PC-9 (cell line): ENCODE data around the gene SEC16A. TPM values are rescaled to one million over a fixed set of nuclear protein-coding genes. Genes with fewer than 3 reads are reported as not detected.

Experiments
- BruUV-seq: library from RNA; stranded (reverse); fragments of 400-500 nt; replicated peaks from 2 replicates; lab custom pipeline; 2021; lab: Mats Ljungman, UMichigan
- CTCF ChIA-PET: fragments of 300-600 bp; sonication (Branson Sonifier 250); formaldehyde crosslinking; loops from one replicate; lab custom pipeline; 2022; ENCODE audit warnings: antibody characterized with exemption; lab: Charles Lee
- POLR2A ChIA-PET: fragments of 300-600 bp; sonication (Branson Sonifier 250); formaldehyde crosslinking; loops from one replicate; lab custom pipeline; 2022; ENCODE audit warnings: antibody characterized with exemption; ENCODE audit not compliant: unreplicated experiment; lab: Charles Lee
- DNase-seq, 2 experiments: peaks; one replicate each; pipeline versions ENCODE4 v3.0.0 to v3.0.0-alpha.2; 2015 to 2022; ENCODE audit warnings: mixed read lengths in 1 of 2
- H2AFZ ChIP-seq: fragments of 200-600 bp; sonication (generic); 2 replicates; pipeline ENCODE4 v1.8.1; 2017; ENCODE audit warnings: antibody characterized with exemption
- H3F3A ChIP-seq: fragments of 200-600 bp; sonication (generic); 2 replicates; pipeline ENCODE4 v1.8.1; 2017; ENCODE audit warnings: antibody characterized with exemption, mild to moderate bottlenecking, low read depth; ENCODE audit not compliant: insufficient read depth
- H3K27ac ChIP-seq: fragments of 200-600 bp; sonication (generic); 2 replicates; pipeline ENCODE4 v1.6.1; 2016; ENCODE audit warnings: mixed run types
- H3K27me3 ChIP-seq: fragments of 200-600 bp; sonication (generic); 2 replicates; pipeline ENCODE4 v1.6.1; 2016; ENCODE audit warnings: low read depth, mixed run types; ENCODE audit not compliant: insufficient read depth
- H3K36me3 ChIP-seq: fragments of 200-600 bp; sonication (generic); 2 replicates; pipeline ENCODE4 v1.6.1; 2016; ENCODE audit warnings: low read depth, mixed run types
- H3K4me1 ChIP-seq: fragments of 200-600 bp; sonication (generic); replicated peaks from 2 replicates; pipeline ENCODE4 v1.6.1; 2016; ENCODE audit warnings: mixed run types; ENCODE audit not compliant: insufficient read depth
- H3K4me2 ChIP-seq: fragments of 200-600 bp; sonication (generic); 2 replicates; pipeline ENCODE4 v1.6.1; 2017; ENCODE audit warnings: mixed run types
- H3K4me3 ChIP-seq: fragments of 200-600 bp; sonication (generic); 2 replicates; pipeline ENCODE4 v1.6.1; 2016; ENCODE audit warnings: mixed run types
- H3K79me2 ChIP-seq: fragments of 200-600 bp; sonication (generic); 2 replicates; pipeline ENCODE4 v1.6.1; 2017; ENCODE audit warnings: low read depth, mixed run types
- H3K9me2 ChIP-seq: fragments of 200-600 bp; sonication (generic); 2 replicates; pipeline ENCODE4 v1.8.1; 2017; ENCODE audit warnings: mild to moderate bottlenecking; ENCODE audit not compliant: insufficient read depth
- H3K9me3 ChIP-seq: fragments of 200-600 bp; sonication (generic); 2 replicates; pipeline ENCODE4 v1.8.1; 2016; ENCODE audit warnings: low read depth; ENCODE audit not compliant: insufficient read depth
- H4K20me1 ChIP-seq: fragments of 200-600 bp; sonication (generic); 2 replicates; pipeline ENCODE4 v1.8.1; 2017; ENCODE audit not compliant: insufficient read depth
- EZH2 ChIP-seq: fragments of 200-600 bp; sonication (generic); IDR thresholded peaks from 2 replicates; pipeline ENCODE4 v1.8.0; 2017; ENCODE audit warnings: antibody characterized with exemption, low read depth
- intact Hi-C: fragments of 100-400 bp; cut with micrococcal nuclease; formaldehyde crosslinking; loops from one replicate; pipeline ENCODE4 v1.10.0; 2022; ENCODE audit not compliant: unreplicated experiment
- total RNA-seq: library from RNA; stranded (reverse); gene quantifications from 2 replicates; pipeline ENCODE4 v1.2.3, GENCODE V29; 2021
- TF ChIP-seq, protein P1 (sequence below): fragments of 200-600 bp; sonication (generic); conservative IDR thresholded peaks from 2 replicates; pipeline ENCODE4 v1.6.1; 2017; ENCODE audit warnings: mixed run types, antibody characterized with exemption, mild to moderate bottlenecking, moderate library complexity

Gene SEC16A
- total RNA-seq, 1 experiment from 2014 or later = 81.8 TPM

DNA sequence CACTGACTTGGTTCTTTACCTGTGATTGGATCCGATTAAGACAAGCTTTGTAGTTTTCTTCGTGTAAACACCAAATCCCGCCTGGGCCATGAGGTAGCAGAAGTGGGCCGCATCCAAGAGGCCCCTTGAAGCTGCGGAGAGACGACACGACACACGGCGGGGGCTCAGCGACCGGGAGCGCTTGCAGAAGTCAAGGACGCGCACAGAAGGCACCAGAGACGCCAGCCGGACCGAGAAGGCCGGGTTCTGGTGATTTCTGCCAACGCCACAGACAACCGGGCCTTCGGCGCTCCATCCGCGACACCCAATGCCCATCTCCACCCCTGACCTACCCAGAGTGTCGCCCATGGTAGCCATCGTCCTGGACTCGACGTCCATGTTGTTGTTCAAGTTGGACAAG is 23.4 kb downstream of the SEC16A start:
- no peaks in the 10 kb centered on the region for H3K9me3 ChIP-seq
- no peak overlapping the region for H3K4me3 ChIP-seq
- H2AFZ ChIP-seq = no peak overlapping the region
- no peaks in the 10 kb centered on the region for H3K79me2 ChIP-seq
- TF ChIP-seq, protein P1, sequence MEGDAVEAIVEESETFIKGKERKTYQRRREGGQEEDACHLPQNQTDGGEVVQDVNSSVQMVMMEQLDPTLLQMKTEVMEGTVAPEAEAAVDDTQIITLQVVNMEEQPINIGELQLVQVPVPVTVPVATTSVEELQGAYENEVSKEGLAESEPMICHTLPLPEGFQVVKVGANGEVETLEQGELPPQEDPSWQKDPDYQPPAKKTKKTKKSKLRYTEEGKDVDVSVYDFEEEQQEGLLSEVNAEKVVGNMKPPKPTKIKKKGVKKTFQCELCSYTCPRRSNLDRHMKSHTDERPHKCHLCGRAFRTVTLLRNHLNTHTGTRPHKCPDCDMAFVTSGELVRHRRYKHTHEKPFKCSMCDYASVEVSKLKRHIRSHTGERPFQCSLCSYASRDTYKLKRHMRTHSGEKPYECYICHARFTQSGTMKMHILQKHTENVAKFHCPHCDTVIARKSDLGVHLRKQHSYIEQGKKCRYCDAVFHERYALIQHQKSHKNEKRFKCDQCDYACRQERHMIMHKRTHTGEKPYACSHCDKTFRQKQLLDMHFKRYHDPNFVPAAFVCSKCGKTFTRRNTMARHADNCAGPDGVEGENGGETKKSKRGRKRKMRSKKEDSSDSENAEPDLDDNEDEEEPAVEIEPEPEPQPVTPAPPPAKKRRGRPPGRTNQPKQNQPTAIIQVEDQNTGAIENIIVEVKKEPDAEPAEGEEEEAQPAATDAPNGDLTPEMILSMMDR = no peak
- TF ChIP-seq EZH2 = no peak
- peaks cover 14% of the 10 kb centered on the region for H3F3A ChIP-seq
- ChIA-PET CTCF (no interaction called here), POLR2A (interaction anchor here (0.5 kb wide), 2 partner anchors 14 to 34 kb away, joined by 5 to 10 read pairs; no protein-coding TSS in a partner anchor)
- no TSS peak for BruUV-seq
- H3K27ac ChIP-seq = no peak overlapping the region
- intact Hi-C loops = no loop called here
- DNase-seq = no peak
- H3K4me2 ChIP-seq = no peak overlapping the region
- H3K9me2 ChIP-seq = no peaks in the 10 kb centered on the region
- no peaks in the 10 kb centered on the region for H3K27me3 ChIP-seq
- H3K4me1 ChIP-seq = no peaks in the 10 kb centered on the region
- H3K36me3 ChIP-seq = peaks cover 29% of the 10 kb centered on the region
- peaks cover 27% of the 10 kb centered on the region for H4K20me1 ChIP-seq

DNA sequence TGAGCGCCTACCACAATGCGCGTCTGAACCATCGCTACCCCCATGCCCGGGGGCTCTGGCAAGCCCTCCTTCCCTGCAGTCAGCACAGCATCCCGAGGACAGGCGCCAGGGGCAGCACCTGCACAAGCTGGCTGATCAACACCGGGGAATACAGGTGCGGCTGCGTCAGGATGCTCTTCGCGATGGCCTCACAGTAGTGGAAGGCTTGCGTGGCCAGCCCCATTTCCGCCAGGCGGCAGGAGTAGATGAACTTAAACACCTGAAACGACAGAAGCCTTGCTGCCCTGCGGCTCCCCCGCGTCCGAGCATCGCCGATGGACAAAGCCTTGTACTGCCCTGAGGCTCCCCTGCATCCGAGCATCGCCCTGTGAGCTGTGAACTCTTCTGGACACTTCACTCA is 25.5 kb downstream of the SEC16A start:
- Histone ChIP-seq H3K4me1 (no peaks in the 10 kb centered on the region), H3K4me2 (no peak overlapping the region), H3K27ac (no peak overlapping the region), H4K20me1 (peaks cover 22% of the 10 kb centered on the region), H3K79me2 (no peaks in the 10 kb centered on the region), H3K9me3 (no peaks in the 10 kb centered on the region), H3K27me3 (no peaks in the 10 kb centered on the region), H3K9me2 (no peaks in the 10 kb centered on the region), H2AFZ (no peak overlapping the region), H3K36me3 (peaks cover 17% of the 10 kb centered on the region), H3K4me3 (no peak overlapping the region), H3F3A (peaks cover 14% of the 10 kb centered on the region)
- BruUV-seq = no TSS peak
- POLR2A ChIA-PET = no interaction called here
- no peak for DNase-seq
- CTCF ChIA-PET = interaction anchor here (0.7 kb wide), 1 partner anchor 36 kb away, joined by 6 read pairs; no protein-coding TSS in a partner anchor
- no peak for TF ChIP-seq EZH2
- TF ChIP-seq, protein P1 = no peak
- intact Hi-C loops = no loop called here

DNA sequence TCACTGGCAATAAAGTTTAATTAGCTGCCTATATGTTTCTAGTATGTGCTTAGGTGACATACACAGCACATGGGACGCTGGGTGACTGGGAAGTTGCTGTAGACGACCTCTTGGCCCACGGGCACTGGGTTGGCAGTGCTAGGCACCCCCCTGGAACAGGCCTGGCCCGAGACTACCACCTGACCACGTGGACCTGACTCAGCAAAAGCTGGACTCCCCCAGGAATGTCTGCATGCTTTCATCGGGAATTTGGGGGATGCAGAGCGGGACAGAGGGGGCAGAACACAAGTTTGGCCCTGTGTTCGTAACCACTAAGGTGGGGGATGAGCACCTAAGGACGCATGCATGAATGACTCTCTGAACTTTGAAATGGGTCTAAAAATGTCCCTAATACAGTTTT is 26.6 kb downstream of the SEC16A start:
- Histone ChIP-seq H3K9me2 (no peaks in the 10 kb centered on the region), H3K4me2 (no peak overlapping the region), H3K36me3 (peaks cover 20% of the 10 kb centered on the region), H3K79me2 (no peaks in the 10 kb centered on the region), H3K9me3 (no peaks in the 10 kb centered on the region), H4K20me1 (peaks cover 14% of the 10 kb centered on the region; the same call in 1 of the 2 replicates), H3K4me1 (no peaks in the 10 kb centered on the region), H3F3A (peaks cover 14% of the 10 kb centered on the region), H2AFZ (no peak overlapping the region), H3K4me3 (no peak overlapping the region), H3K27me3 (no peaks in the 10 kb centered on the region), H3K27ac (no peak overlapping the region)
- intact Hi-C loops = no loop called here
- ChIA-PET POLR2A (no interaction called here), CTCF (no interaction called here)
- TF ChIP-seq EZH2 = no peak
- TF ChIP-seq, protein P1 = no peak
- no TSS peak for BruUV-seq
- DNase-seq = no peak
